ENCODE measurements around the gene SHKBP1. TPM values are rescaled to one million over a fixed set of nuclear protein-coding genes. Genes with fewer than 3 reads are reported as not detected.
"Not testable (repeated sequence)": the region's sequence is repeated elsewhere in the genome, so short reads cannot be mapped to it uniquely, and the experiment has no call there.

The SHKBP1 gene
- total RNA-seq, 2 donors from 2014 or later = 53.6 to 87.8 TPM

DNA sequence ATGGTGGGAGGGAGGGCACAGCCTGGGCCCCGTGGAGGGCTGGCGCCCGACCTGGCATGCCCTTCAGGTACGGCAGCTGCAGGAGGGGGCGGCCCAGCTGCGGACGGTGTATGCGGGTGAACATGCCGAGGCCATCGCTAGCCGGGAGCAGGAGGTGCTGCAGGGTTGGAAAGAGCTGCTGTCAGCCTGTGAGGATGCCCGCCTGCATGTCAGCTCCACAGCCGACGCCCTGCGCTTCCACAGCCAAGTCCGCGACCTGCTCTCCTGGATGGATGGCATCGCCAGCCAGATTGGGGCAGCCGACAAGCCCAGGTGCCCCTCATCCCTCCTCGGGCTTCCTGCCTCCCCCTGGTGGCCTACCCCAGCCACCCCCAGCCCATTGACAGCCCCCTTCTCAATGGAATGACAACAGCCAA is 16.6 kb upstream of the SHKBP1 start:
- Histone ChIP-seq H3K27me3 (peaks cover 4% of the 10 kb centered on the region), H3K27ac (no peak overlapping the region), H3K9ac (ENCODE audit: low read depth in 2 of 2, low read length in 2 of 2) (no peak overlapping the region), H3K4me1 (no peaks in the 10 kb centered on the region), H3K9me3 (no peaks in the 10 kb centered on the region), H3K4me3 (no peak overlapping the region), H3K36me3 (no peaks in the 10 kb centered on the region)
- no peak for DNase-seq
- intact Hi-C loops (cut with DNase I) = no loop called here
- TF ChIP-seq, protein P1, sequence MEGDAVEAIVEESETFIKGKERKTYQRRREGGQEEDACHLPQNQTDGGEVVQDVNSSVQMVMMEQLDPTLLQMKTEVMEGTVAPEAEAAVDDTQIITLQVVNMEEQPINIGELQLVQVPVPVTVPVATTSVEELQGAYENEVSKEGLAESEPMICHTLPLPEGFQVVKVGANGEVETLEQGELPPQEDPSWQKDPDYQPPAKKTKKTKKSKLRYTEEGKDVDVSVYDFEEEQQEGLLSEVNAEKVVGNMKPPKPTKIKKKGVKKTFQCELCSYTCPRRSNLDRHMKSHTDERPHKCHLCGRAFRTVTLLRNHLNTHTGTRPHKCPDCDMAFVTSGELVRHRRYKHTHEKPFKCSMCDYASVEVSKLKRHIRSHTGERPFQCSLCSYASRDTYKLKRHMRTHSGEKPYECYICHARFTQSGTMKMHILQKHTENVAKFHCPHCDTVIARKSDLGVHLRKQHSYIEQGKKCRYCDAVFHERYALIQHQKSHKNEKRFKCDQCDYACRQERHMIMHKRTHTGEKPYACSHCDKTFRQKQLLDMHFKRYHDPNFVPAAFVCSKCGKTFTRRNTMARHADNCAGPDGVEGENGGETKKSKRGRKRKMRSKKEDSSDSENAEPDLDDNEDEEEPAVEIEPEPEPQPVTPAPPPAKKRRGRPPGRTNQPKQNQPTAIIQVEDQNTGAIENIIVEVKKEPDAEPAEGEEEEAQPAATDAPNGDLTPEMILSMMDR (IDR thresholded peaks at IDR 0.05) = no peak

DNA sequence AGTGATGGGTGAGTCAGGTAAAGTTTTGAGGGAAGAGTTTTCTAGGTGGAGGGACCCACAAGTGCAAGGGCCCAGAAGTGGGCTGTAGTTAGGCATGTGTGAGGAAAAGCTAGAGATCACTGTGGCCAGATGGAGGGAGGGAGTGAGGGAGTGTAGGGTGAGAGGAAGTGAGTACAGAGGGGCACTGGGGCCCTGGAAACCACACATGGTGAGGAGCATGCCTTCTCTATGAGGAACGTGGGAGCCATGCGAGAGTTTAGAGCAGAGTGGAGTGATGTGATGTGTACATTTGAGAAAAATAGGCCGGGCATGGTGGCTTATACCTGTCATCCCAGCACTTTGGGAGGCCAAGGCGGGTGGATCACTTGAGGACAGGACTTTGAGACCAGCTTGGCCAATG is 14.7 kb upstream of the SHKBP1 start:
- TF ChIP-seq, protein P1 (IDR thresholded peaks at IDR 0.05) = no peak
- H3K9me3 ChIP-seq = no peaks in the 10 kb centered on the region
- no peaks in the 10 kb centered on the region for H3K4me1 ChIP-seq
- no peak overlapping the region for H3K4me3 ChIP-seq
- no peak overlapping the region for H3K9ac ChIP-seq (ENCODE audit: low read depth in 2 of 2, low read length in 2 of 2)
- H3K27ac ChIP-seq = no peak overlapping the region
- no peaks in the 10 kb centered on the region for H3K36me3 ChIP-seq
- peaks cover 18% of the 10 kb centered on the region for H3K27me3 ChIP-seq
- intact Hi-C loops (cut with DNase I) = no loop called here
- DNase-seq = no peak

DNA sequence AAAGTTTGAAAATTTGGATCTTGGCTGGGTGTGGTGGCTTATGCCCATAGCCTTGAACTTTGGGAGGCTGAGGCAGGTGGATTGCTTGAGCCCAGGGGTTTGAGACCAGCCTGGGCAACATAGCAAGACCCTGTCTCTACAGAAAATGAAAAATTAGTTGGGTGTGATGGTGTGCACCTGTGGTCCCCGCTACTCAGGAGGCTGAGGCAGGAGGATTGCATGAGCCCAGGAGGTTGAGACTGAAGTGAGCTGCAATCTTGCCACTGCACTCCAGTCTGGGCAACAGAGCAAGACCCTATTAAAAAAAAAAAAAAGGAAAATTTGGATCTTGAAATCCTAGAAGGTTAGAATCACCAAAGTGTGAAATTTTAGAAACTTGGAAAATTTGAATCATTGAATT is 12.1 kb upstream of the SHKBP1 start:
- H3K4me1 ChIP-seq; H3K9ac ChIP-seq (ENCODE audit: low read depth in 2 of 2, low read length in 2 of 2); H3K27ac ChIP-seq; H3K4me3 ChIP-seq; H3K36me3 ChIP-seq; H3K9me3 ChIP-seq; intact Hi-C loops (cut with DNase I); DNase-seq: not testable (repeated sequence)
- peaks cover 37% of the 10 kb centered on the region for H3K27me3 ChIP-seq

DNA sequence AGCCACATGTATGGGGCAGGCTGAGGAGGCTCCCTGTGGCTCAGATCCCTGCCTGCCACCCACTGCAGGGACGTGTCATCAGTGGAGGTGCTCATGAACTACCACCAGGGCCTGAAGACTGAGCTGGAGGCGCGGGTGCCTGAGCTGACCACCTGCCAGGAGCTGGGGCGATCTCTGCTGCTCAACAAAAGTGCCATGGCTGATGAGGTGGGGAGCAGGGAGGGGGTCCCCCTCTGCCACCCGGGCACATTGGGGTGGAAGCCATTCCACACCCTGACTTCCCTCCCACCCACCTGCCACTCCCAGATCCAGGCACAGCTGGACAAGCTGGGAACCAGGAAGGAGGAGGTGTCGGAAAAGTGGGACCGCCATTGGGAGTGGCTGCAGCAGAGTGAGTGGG is 11.3 kb upstream of the SHKBP1 start:
- peaks cover 37% of the 10 kb centered on the region for H3K27me3 ChIP-seq
- H3K9ac ChIP-seq (ENCODE audit: low read depth in 2 of 2, low read length in 2 of 2) = no peak overlapping the region
- H3K36me3 ChIP-seq = no peaks in the 10 kb centered on the region
- H3K27ac ChIP-seq = no peak overlapping the region
- intact Hi-C loops (cut with DNase I) = no loop called here
- H3K9me3 ChIP-seq = no peaks in the 10 kb centered on the region
- TF ChIP-seq, protein P1 (IDR thresholded peaks at IDR 0.05) = no peak
- DNase-seq = no peak
- no peaks in the 10 kb centered on the region for H3K4me1 ChIP-seq
- H3K4me3 ChIP-seq = no peak overlapping the region

DNA sequence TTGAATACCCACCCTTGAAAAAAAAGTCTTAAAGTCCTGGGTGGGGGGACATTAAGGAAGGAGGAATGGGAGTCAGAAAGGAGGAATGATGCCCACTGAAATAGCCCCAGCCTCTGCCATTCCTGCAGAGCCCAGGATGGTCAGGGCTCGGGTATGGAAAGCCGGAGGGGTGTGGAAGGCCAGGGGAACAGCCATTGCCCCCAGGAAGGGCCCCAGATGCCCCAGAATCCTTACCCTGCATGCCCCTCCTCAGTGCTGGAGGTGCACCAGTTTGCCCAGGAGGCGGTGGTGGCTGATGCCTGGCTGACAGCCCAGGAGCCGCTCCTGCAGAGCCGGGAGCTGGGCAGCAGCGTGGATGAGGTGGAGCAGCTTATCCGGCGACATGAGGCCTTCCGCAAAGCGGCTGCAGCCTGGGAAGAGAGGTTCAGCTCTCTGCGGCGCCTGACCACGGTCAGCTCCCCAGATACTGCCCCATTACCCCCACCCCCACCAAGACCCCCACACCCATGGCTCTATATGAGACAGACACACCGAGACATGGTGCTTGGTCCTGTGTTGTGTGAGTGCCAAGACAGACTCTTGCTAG is 10.7 kb upstream of the SHKBP1 start:
- no peak overlapping the region for H3K27ac ChIP-seq
- intact Hi-C loops (cut with DNase I) = no loop called here
- DNase-seq = no peak

More for the DNA sequence above, 10.7 kb upstream of the SHKBP1 start:
- H3K4me3 ChIP-seq = no peak overlapping the region
- H3K9ac ChIP-seq (ENCODE audit: low read depth in 2 of 2, low read length in 2 of 2) = no peak overlapping the region
- H3K4me1 ChIP-seq = no peaks in the 10 kb centered on the region
- TF ChIP-seq, protein P1 (IDR thresholded peaks at IDR 0.05) = no peak
- no peaks in the 10 kb centered on the region for H3K9me3 ChIP-seq
- H3K36me3 ChIP-seq = no peaks in the 10 kb centered on the region
- H3K27me3 ChIP-seq = peaks cover 37% of the 10 kb centered on the region

Data from colonic mucosa (tissue), 4 donors.